ENCODE measurements around the gene MED13.
"Not testable (repeated sequence)": the region's sequence is repeated elsewhere in the genome, so short reads cannot be mapped to it uniquely, and the experiment has no call there.

Gene MED13

GRCh38 chr17:61997664-61998063, 67.4 kb downstream of the MED13 start:
- no peak for DNase-seq (ENCODE audit: low spot score)

- no peak for DNase-seq (ENCODE audit: low spot score)
These were observed 68.0 kb downstream of the MED13 start for GRCh38 chr17:61996916-61997605.

- DNase-seq (ENCODE audit: low spot score): no peak
These were observed 75.6 kb downstream of the MED13 start for GRCh38 chr17:61989509-61989908.

- no peak for DNase-seq (ENCODE audit: low spot score)
These were observed 78.2 kb downstream of the MED13 start for GRCh38 chr17:61986898-61987297.

GRCh38 chr17:61984821-61985220, 80.3 kb downstream of the MED13 start:
- no peak for DNase-seq (ENCODE audit: low spot score)

GRCh38 chr17:61981323-61981722, 83.8 kb downstream of the MED13 start:
- DNase-seq (ENCODE audit: low spot score): no peak

GRCh38 chr17:61980535-61980934, 84.5 kb downstream of the MED13 start:
- no peak for DNase-seq (ENCODE audit: low spot score)

GRCh38 chr17:61974115-61974514, 91.0 kb downstream of the MED13 start:
- no peak for DNase-seq (ENCODE audit: low spot score)

- no peak for DNase-seq (ENCODE audit: low spot score)
These were observed 92.8 kb downstream of the MED13 start for GRCh38 chr17:61972311-61972710.

- no peak for DNase-seq (ENCODE audit: low spot score)
These were observed 95.0 kb downstream of the MED13 start for GRCh38 chr17:61970030-61970429.

GRCh38 chr17:61968757-61969156, 96.3 kb downstream of the MED13 start:
- no peak for DNase-seq (ENCODE audit: low spot score)

- DNase-seq (ENCODE audit: low spot score): no peak
These were observed 97.3 kb downstream of the MED13 start for GRCh38 chr17:61967729-61968128.

- no peak for DNase-seq (ENCODE audit: low spot score)
These were observed 98.9 kb downstream of the MED13 start for GRCh38 chr17:61966191-61966590.

GRCh38 chr17:61955619-61956018, 109.5 kb downstream of the MED13 start:
- DNase-seq (ENCODE audit: low spot score): no peak

GRCh38 chr17:61947367-61948078, 117.6 kb downstream of the MED13 start:
- DNase-seq (ENCODE audit: low spot score): no peak

- no peak for DNase-seq (ENCODE audit: low spot score)
These were observed 118.7 kb downstream of the MED13 start for GRCh38 chr17:61946359-61946758.

- no peak for DNase-seq (ENCODE audit: low spot score)
These were observed 122.0 kb downstream of the MED13 start for GRCh38 chr17:61943117-61943516.

GRCh38 chr17:61942085-61942484, 123.0 kb downstream of the MED13 start:
- DNase-seq (ENCODE audit: low spot score): no peak

GRCh38 chr17:61928101-61928436, 137.0 kb downstream of the MED13 start:
- DNase-seq (ENCODE audit: low spot score): no peak

GRCh38 chr17:61927208-61928100, 137.6 kb downstream of the MED13 start, which contains the start of gene INTS2:
Gene INTS2, minus strand, starts transcription at chr17:61927982. Its CDS starts 1,338 bp downstream, at chr17:61926644.
- peak; percentile 94 for DNase-seq (ENCODE audit: low spot score)

GRCh38 chr17:61926826-61927207, 138.3 kb downstream of the MED13 start:
- DNase-seq (ENCODE audit: low spot score): peak; percentile 22

GRCh38 chr17:61915162-61915561, 149.9 kb downstream of the MED13 start:
- not testable (repeated sequence) for DNase-seq (ENCODE audit: low spot score)

Data from germinal center (tissue), 1 donor.